HG02943 (cell line): Measurements from ENCODE around the gene CEP76.

Experiments
- ATAC-seq: cut with Tn5 transposase; IDR thresholded peaks from one replicate; pipeline ENCODE4 v1.9.1; 2021; ENCODE audit warnings: mild to moderate bottlenecking, low read depth, moderate library complexity; ENCODE audit not compliant: unreplicated experiment

Gene CEP76

GRCh38 chr18:12702221-12703095 is at the start of gene CEP76, which contains the start of gene PSMG2:
Gene CEP76 (minus strand): TSS chr18:12702723. CDS start chr18:12702548, 175 bp downstream.
Gene PSMG2 (plus strand): TSS chr18:12703042. CDS start chr18:12703108, 66 bp downstream.
- peak; percentile 75 for ATAC-seq

- ATAC-seq, result no peak
Measured at GRCh38 chr18:12751891-12752290, 49.4 kb upstream of the CEP76 start.

- ATAC-seq, result no peak
Measured at GRCh38 chr18:12751503-12751884, 49.0 kb upstream of the CEP76 start.

DNA sequence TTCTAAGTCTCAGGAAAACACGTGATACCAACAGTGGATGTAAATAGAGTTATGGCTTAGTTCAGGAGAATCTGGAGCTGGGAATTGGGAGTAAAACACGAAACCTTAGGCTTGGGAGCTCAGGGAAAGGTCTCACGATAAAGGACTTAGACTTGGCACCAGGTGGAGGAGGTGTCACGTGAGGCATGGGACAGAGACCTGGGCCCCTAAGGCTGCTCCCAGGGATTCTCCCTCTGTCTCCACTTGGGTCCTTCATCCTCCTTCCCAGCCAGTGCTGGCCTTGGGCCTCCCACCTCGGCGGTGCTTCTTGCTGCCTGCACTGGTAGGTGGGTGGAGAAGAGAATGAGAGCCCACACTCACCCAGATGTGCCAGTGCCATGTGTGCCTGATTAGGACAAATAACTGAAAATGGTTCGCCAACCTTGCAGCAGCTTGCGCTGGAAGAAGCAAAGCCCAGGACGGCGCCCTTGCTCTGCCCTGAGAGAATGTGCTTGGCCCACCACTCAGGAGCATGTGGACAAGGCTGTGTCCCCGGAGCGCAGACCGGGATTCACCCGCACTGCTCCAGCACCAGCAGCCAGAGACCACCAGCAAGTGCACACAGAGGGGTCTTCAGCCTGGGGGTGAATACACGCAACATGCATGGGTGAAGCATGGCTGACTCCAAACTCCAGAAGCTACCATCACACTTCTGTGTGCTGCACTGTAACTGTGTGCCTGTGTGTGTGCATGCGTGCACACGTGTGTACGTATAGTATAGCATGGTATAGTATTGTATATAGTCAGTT is 48.4 kb upstream of the CEP76 start:
- no peak for ATAC-seq

DNA sequence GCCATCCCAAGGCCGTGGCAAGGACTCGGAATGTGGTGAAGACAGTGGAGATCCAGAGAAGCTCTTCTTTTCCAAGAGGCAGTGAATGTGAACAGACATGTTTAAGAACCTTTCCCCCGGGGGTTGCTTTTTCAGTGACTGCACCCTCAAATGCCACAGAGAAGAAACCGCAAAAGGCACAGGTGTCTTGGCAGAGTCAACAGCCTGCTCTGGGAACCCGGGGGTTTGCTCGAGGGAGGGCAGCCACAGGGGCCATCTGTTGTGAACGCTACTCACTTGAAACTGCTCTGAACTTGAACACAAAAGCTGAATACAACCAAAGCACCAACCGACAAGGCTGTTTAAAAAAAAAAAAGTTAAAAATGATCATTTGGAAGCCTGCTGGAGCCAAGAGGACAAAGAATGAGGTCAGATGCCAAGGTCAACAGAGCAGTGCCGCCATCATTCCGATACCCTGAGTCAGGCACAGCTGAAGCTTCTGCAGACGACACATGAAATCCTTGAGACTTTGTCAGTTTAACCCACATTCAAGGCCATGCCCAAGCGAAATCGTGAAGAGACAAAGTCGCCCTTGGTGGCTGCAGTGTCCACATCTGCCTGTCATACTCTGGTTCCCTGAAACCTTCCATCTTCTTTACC is 47.7 kb upstream of the CEP76 start:
- no peak for ATAC-seq

DNA sequence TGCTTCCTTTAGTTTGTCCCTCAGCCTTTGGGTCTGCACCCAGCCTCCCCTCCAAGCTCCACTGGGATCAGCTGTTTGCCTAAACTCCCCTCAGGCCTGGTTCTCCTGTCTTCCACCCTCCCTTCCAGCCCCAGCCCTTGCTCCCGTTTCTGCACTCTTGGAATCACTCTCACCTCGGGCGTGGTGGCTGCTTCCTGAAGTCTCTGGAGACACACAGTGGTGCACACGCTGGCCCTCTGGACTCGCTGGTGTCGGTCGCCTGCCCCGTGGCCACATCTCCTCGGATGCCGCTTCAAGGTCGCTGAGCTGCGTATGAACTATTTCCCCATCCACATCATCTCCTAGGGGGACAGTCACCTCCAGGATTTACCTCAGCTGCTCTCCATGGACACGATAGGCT is 46.6 kb upstream of the CEP76 start:
- no peak for ATAC-seq

DNA sequence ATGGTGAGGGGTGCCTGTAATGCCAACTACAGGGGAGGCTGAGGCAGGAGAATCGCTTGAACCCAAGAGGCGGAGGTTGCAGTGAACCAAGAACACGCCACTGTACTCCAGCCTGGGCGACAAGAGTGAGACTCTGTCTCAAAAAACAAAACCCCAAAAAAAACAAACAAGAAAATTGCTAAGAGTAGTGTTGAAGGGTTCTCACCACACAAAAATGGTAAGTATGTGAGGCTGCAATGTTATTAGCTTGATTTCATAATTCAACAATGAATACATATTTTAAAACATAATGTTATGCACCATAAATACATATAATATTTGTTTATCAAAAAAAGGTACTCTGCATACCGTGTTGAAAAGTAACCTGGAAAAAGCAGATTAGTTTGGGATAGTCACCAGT is 46.1 kb upstream of the CEP76 start:
- no peak for ATAC-seq

DNA sequence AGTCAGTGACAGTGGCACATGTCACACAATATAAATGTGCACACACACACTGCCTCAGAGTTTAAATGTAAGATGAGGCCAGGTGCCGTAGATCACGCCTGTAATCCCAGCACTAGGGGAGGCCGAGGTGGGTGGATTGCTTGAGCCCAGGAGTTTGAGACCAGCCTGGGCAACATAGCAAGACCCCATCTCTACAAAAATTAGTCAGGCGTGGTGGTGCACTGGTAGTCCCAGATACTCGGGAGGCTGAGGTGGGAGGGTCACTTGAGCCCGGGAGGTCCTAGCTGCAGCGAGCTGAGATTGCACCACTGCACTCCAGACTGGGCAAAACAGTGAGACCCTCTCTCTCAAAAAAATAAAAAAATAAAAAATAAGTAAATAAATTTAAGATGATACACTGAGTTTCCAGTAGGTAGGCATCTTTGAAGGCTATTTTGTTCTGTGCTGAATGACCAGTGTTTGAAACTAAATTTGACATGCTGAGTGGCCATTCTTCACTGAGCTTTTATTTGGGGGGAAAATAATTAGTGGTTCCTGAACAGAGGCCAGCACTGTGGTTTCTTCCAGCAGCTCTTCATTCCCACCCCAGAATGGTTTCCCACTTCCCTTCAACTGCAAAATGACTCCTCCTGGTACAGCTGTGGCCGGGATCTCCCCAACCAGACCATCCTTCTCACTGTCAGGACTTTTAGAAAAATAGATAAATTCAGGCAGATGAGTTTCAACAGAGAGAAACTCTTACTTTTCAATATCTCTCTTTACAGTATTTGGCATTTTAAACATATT is 45.2 kb upstream of the CEP76 start:
- ATAC-seq, result no peak

DNA sequence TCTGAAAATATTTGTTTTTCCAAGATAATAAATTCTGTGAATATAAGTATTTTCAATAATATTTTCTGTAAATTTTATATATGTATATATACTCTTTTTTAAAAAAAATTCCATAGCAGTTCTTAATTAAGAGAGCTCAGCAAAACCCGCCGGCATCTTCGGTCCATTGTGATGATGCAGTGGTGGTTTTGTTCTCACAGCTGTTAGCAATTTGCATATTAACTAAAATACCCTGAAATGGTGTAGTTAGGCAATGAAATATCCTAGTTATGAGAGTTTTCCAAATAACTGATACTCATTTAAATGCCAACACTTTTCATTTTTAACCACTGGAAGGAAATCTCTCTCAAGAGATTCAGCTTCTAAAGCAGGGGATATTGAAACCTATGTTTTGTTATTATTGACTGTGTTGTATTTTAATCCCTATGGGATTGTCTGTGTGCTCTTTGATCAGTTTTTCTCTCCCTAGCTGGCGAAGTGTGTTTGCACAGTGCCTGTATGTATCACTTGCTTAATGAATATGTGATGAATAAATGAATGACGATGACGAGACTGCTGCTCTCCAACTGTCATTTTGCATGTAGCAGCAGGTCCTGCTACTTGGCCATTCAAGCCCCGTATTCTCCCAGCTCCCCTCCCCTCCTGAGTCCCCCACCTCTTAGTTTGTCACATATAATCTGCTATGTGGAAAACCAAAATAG is 42.7 kb upstream of the CEP76 start:
- no peak for ATAC-seq

GRCh38 chr18:12744103-12744502 is 41.6 kb upstream of the CEP76 start:
- ATAC-seq, result no peak

- no peak for ATAC-seq
Measured at GRCh38 chr18:12742453-12742852, 39.9 kb upstream of the CEP76 start.

- no peak for ATAC-seq
Measured at GRCh38 chr18:12741351-12741750, 38.8 kb upstream of the CEP76 start.

DNA sequence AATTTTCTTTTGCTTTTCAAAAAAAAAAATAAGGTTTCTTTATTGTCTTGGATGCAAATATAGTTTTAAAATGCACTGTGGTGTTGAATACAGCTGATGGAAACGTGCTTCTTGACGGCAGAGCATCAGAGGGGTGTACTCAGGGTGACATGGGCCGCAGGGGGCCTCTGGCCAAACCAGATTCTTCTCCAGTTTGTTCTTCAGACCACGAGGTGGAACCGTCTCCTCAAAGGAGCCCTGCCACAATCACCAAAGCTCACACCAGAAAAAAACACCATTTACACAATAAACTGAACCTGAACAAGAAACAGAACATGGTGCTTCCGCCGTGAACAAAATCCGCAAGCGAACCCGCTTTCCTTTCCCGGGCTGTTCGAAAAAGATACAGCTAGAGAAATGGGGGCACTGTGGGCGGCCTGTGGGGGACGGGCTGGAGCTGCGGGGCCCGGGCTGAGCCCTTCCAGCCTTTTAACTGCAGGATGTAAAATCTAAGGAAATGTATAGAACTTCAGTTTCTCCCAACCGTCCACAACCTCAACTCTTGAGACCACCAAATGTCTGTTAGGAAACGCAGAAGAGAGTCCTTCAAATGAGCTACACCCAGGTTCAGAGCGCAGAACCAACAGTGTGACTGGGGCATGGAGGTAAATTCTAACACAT is 34.9 kb upstream of the CEP76 start:
- no peak for ATAC-seq

DNA sequence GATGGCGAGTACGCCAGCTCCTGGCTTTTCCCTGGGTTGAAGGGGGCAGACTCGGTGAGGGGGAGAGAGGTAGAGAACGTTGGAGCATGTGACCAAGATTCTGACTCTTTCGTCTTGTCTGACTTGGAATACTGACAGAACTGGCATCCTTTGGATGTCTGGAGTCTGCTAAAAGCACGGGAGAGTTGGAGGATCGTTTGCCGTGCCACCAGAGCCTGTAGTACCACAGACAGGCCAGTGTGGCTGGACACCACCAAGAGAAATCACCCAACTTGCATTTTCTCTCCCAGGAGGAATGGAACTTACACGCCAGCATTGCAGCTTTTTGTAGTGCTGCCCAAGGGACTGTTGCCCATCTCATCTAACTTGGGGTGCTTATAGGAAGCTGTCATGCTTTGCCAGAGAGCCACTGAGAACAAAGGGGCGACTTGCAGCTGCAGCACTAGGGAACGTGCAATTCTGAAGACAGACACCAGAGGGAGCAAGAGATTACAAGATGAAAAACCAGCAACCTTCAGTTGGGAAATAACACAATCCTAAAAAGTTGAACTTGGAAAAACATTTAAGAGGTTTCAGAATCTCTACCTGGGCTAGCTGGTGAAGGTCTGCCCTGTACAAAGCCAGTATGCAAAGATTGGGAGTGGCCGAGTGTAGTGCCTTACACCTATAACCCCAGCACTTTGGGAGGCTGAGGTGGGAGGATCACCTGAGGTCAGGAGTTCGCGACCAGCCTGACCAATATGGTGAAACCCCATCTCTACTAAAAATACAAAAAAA is 24.4 kb upstream of the CEP76 start:
- no peak for ATAC-seq

DNA sequence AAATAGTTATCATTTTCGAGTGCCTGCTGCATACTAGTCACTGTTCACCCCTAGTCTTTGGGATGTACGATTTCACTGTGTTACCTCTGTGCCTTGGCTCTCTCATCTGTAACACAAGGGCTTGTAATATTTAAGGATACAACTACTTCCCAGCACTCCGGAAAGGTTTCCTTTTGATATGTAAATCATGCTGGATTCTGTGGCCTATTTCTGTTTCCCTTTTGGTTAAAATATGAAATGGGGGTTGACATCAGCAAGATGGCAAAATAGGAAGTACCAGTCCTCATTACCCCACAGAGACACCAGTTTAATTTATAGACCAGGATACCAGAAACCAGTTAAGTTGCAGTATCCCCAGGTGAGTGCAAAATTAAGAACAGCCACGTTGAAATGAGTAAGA is 23.8 kb upstream of the CEP76 start:
- no peak for ATAC-seq

GRCh38 chr18:12722731-12723130 is 20.2 kb upstream of the CEP76 start:
- ATAC-seq, result no peak

DNA sequence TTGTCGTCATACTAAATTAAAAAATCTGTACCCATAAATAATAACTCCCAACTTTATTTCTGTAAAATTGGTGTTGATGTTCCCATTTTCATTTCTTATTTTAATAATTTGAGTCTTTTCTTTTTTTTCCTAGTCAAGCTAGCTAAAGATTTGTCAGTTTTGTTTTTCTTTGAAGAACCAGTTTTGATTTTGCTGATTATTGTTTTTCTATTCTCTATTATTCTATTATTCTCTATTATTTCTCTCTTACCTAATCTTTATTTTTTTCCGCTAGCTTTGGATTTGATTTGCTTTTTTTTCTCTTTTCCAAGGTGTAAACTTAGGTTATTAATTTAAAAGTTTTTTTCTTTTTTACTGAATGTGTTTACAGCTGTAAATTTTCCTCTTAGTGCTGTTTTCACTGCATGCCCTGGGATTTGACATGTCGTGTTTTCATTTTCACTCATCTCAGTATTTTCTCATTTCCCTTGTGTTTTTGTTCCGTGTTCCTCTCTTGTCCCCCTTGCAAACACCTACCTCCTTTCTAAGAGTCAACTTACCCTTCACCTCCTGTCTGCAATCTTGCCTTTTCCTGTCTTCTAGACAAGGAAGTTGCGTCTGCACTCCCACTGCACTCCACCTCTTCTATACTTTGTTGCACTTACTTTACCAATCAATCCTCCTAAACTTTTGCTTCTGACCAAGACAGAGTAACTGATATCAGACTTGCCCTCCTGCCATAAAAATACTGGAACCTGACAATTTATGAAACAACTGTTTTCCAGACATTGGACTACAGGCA is 19.2 kb upstream of the CEP76 start:
- ATAC-seq, result no peak

- ATAC-seq, result no peak
Measured at GRCh38 chr18:12711446-12711845, 8.9 kb upstream of the CEP76 start.
